ENCODE measurements around the gene TRPC1.

- no peak for TF ChIP-seq POLR2AphosphoS5 (IDR thresholded peaks at IDR 0.05)
- TF ChIP-seq CTCF (IDR thresholded peaks at IDR 0.05), result no peak
- no peak for TF ChIP-seq POLR2A (IDR thresholded peaks at IDR 0.05; ENCODE audit: low read depth)
These were observed 54.7 kb downstream of the TRPC1 start for GRCh38 chr3:142778541-142778940.
